Measurements from ENCODE around the gene HMGCL. TPM values are rescaled to one million over a fixed set of nuclear protein-coding genes. Genes with fewer than 3 reads are reported as not detected.
A peak's percentile ranks its signal among the peaks of the same experiment; 100 is the strongest.

HMGCL gene
- total and polyA plus RNA-seq, 12 donors: 38.8 to 134 (median 84.1) TPM

DNA sequence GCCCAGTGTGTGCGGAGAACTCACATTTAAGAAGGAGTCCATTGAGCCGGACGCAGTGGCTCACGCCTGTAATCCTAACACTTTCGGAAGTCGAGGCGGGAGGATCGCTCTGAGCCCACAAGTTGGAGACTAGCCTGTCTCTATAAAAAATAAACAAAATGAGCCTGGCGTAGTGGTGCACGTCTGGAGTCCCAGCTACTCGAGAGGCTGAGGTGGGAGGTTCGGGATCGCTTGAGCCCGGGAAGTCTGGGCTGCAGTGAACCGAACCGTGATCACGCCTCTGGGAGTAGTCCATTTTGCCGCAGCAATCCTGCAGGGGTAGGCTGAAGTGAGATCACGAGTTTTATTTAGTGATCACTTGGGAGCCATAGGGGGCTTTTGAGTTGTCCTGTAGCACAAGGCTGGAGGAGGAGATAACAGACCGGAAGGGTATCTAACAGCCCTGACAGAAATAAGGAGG lies 43.4 kb upstream of the HMGCL start:
- Histone ChIP-seq H3K4me1 (replicated peaks in 1 of 2) (peaks cover 8 to 28% of the 10 kb centered on the region in 2 donors), H3K27ac (peak overlapping the region in 3 of 5 donors; percentile 14 to 87 (median 67)), H3K27me3 (no peaks in the 10 kb centered on the region), H3K4me3 (peak overlapping the region in 2 of 4 donors; percentile 55 to 98), H3K9me3 (replicated peaks in 1 of 3) (no peaks in the 10 kb centered on the region), H3K36me3 (replicated peaks in 1 of 2) (peaks cover 0 to 13% of the 10 kb centered on the region in 2 donors)
- intact Hi-C loops (cut with DNase I): loop anchor here in 1 of 2 donors (10.0 kb wide), 1 partner anchor 64 kb away; the partner anchor contains the start of gene GALE
- TF ChIP-seq POLR2A (IDR thresholded peaks at IDR 0.05): no peak
- TF ChIP-seq, protein P1, sequence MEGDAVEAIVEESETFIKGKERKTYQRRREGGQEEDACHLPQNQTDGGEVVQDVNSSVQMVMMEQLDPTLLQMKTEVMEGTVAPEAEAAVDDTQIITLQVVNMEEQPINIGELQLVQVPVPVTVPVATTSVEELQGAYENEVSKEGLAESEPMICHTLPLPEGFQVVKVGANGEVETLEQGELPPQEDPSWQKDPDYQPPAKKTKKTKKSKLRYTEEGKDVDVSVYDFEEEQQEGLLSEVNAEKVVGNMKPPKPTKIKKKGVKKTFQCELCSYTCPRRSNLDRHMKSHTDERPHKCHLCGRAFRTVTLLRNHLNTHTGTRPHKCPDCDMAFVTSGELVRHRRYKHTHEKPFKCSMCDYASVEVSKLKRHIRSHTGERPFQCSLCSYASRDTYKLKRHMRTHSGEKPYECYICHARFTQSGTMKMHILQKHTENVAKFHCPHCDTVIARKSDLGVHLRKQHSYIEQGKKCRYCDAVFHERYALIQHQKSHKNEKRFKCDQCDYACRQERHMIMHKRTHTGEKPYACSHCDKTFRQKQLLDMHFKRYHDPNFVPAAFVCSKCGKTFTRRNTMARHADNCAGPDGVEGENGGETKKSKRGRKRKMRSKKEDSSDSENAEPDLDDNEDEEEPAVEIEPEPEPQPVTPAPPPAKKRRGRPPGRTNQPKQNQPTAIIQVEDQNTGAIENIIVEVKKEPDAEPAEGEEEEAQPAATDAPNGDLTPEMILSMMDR (IDR thresholded peaks at IDR 0.05): peak in 1 of 6 experiments; percentile 6
- 18 to 37% (median 24%) methylated on average over 11 to 20 of the region's 20 CpGs for WGBS, 4 donors
- DNase-seq: peak in 1 of 7 donors; percentile 23

DNA sequence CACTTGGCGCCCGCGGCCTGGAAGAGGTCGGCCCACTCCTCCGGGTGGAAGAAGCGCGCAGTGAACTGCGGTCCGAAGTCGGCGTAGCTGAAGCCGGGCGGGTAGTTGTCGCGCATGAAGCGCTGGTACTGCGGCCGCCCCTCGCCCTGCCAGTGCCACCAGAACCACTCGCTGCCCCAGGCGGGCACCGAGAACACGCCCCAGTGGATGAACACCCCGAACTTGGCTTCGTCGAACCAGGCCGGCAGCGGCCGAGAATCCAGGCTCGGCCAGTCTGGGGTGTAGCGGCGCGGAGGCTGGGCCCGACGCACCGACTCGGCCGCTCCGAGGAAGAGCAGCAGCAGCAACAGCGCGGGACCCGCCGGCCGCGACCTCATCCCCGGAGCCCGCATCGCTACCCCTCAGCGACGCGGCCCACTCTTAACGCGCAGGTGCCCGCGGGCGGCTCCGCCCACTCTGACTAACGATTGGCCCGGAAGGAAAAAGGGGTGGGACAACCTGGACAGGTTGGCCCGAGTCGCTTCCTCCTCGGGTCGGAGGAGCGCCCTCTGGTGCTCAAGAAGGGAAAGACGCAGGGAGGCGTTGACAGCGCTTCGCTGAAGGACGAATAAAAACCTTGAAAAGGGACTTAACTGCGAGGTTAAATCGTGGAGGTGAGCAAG lies 42.8 kb upstream of the HMGCL start, which contains the start of gene FUCA1:
Gene FUCA1, minus strand, starts transcription at position 396 of the 662 bp plus-strand sequence. Its CDS starts 4 bp downstream, at position 392.
- H3K27me3 ChIP-seq: no peaks in the 10 kb centered on the region
- intact Hi-C loops (cut with DNase I): loop anchor here in 1 of 2 donors (10.0 kb wide), 1 partner anchor 63 kb away; the partner anchor contains the start of gene GALE
- H3K36me3 ChIP-seq (replicated peaks in 1 of 2): peaks cover 0 to 16% of the 10 kb centered on the region in 2 donors
- H3K9me3 ChIP-seq (replicated peaks in 1 of 3): no peaks in the 10 kb centered on the region
- H3K27ac ChIP-seq: peak within 1 kb of the TSS in 4 of 5 donors; percentile 14 to 87 (median 61)
- peak; percentile 45 to 77 for TF ChIP-seq POLR2A (IDR thresholded peaks at IDR 0.05)
- TF ChIP-seq, protein P1 (IDR thresholded peaks at IDR 0.05): peak; percentile 87 to 96 (median 94)
- peak within 1 kb of the TSS in 3 of 4 donors; percentile 26 to 98 (median 55) for H3K4me3 ChIP-seq
- peaks cover 8 to 28% of the 10 kb centered on the region in 2 donors for H3K4me1 ChIP-seq (replicated peaks in 1 of 2)
- DNase-seq: peak; percentile 91 to 96 (median 94)
- 0 to 3% (median 1%) methylated on average over 14 to 71 of the region's 71 CpGs for WGBS, 4 donors

DNA sequence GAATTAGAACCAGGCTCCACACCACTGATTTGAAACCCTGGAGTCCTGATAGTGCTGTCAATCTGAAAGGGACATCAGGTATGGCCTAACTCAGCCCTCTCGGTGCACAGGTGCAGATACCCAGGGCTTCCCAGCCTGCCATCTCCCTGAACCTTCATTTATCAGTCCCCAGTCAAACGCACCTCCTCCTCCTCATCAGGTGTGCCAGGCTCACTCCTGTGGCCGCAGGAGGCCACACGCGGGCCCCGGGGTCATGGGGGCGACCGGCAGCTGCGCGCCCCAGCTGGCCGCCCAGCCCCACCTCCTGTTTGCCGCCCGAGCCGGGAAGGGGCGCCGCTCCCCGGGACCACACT lies 42.3 kb upstream of the HMGCL start:
- Histone ChIP-seq H3K27ac (peak overlapping the region in 4 of 5 donors; percentile 14 to 87 (median 61)), H3K36me3 (replicated peaks in 1 of 2) (peaks cover 0 to 21% of the 10 kb centered on the region in 2 donors), H3K9me3 (replicated peaks in 1 of 3) (no peaks in the 10 kb centered on the region), H3K27me3 (no peaks in the 10 kb centered on the region), H3K4me3 (peak overlapping the region in 3 of 4 donors; percentile 26 to 98 (median 55)), H3K4me1 (replicated peaks in 1 of 2) (peaks cover 8 to 28% of the 10 kb centered on the region in 2 donors)
- TF ChIP-seq, protein P1 (IDR thresholded peaks at IDR 0.05): no peak
- no peak for TF ChIP-seq POLR2A (IDR thresholded peaks at IDR 0.05)
- no peak for DNase-seq
- intact Hi-C loops (cut with DNase I): loop anchor here in 1 of 2 donors (10.0 kb wide), 1 partner anchor 63 kb away; the partner anchor contains the start of gene GALE
- WGBS, 4 donors: 0 to 3% (median 3%) methylated on average over 4 to 17 of the region's 17 CpGs; no CpG with 5 or more reads in 1 of the 4 donors

DNA sequence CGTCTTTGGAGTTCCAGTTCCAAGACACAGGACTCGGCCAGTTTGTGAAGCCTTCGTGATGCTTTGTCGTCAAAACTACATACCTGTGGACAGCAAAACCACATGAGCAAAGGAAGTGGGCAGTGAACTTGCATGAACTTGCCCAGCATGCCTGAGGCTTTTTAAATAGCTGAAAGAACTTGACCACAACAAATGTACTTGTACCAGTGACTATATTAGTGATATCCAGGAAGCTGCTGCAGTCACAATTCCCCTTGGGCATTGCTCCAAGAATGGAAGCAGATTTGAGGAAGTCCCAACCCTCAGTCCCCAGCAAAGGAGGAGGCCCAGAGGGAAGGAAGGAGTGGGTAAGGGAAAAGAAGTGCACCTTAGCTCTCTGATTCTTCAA lies 40.3 kb upstream of the HMGCL start:
- peak in 6 of 7 donors; percentile 22 to 59 (median 46) for DNase-seq
- Histone ChIP-seq H3K4me1 (replicated peaks in 1 of 2) (peaks cover 8 to 28% of the 10 kb centered on the region in 2 donors), H3K4me3 (no peak overlapping the region), H3K27ac (no peak overlapping the region), H3K36me3 (replicated peaks in 1 of 2) (peaks cover 0 to 32% of the 10 kb centered on the region in 2 donors), H3K27me3 (no peaks in the 10 kb centered on the region), H3K9me3 (replicated peaks in 1 of 3) (no peaks in the 10 kb centered on the region)
- WGBS, 4 donors: 79 to 95% (median 87%) methylated on average over 4 of the region's 4 CpGs
- intact Hi-C loops (cut with DNase I): loop anchor here in 1 of 2 donors (10.0 kb wide), 1 partner anchor 61 kb away; the partner anchor contains the start of gene GALE
- TF ChIP-seq POLR2A (IDR thresholded peaks at IDR 0.05): no peak
- TF ChIP-seq, protein P1 (IDR thresholded peaks at IDR 0.05): no peak
